ENCODE data around the gene DUS1L.

GRCh38 chr17:82031885-82032627 lies 33.5 kb downstream of the DUS1L start:
- TF ChIP-seq CTCF (IDR thresholded peaks at IDR 0.05; ENCODE audit: poor library complexity): no peak
- no peak for TF ChIP-seq EZH2 (IDR thresholded peaks at IDR 0.05; ENCODE audit: borderline replicate concordance)
